H1 (cell line): ENCODE measurements around the gene ZNF24. TPM values are rescaled to one million over a fixed set of nuclear protein-coding genes. Genes with fewer than 3 reads are reported as not detected.

Experiments
- CTCF ChIA-PET: fragments of 300-600 bp; sonication (Branson Sonifier 250); formaldehyde crosslinking; loops from one replicate; lab custom pipeline; 2021; ENCODE audit not compliant: partially characterized antibody; lab: Charles Lee
- POLR2A ChIA-PET: fragments of 300-600 bp; sonication (Branson Sonifier 250); formaldehyde crosslinking; loops from one replicate; lab custom pipeline; 2021; ENCODE audit warnings: inconsistent platforms; ENCODE audit not compliant: partially characterized antibody; lab: Charles Lee
- DNase-seq, 2 experiments: peaks; one replicate each; pipeline versions ENCODE4 v3.0.0 to v3.0.0-alpha.2; 2010 to 2022; ENCODE audit warnings: low spot score in 2 of 2, low read depth in 1 of 2, mixed read lengths in 1 of 2
- FAIRE-seq: peaks from 2 replicates; lab custom pipeline; 2011; peaks lifted over from hg19 to GRCh38; lab: Jason Lieb, UNC
- H2AFZ ChIP-seq: 2 replicates; pipeline ENCODE4 v1.8.1; 2012; ENCODE audit warnings: low read length, inconsistent platforms
- H2AK5ac ChIP-seq: 2 replicates; pipeline ENCODE4 v1.6.1; 2013; ENCODE audit warnings: low read depth, low read length
- H2BK120ac ChIP-seq: replicated peaks from 2 replicates; pipeline ENCODE3; 2013; ENCODE audit warnings: low read depth, low read length, inconsistent platforms
- H2BK12ac ChIP-seq: 2 replicates; pipeline ENCODE4 v1.6.1; 2013; ENCODE audit warnings: low read depth, low read length
- H2BK15ac ChIP-seq: 2 replicates; pipeline ENCODE4 v1.6.1; 2013; ENCODE audit warnings: low read length
- H2BK20ac ChIP-seq: 2 replicates; pipeline ENCODE4 v1.6.1; 2013; ENCODE audit warnings: low read length
- H2BK5ac ChIP-seq: 2 replicates; pipeline ENCODE4 v1.6.1; 2013; ENCODE audit warnings: low read depth, low read length
- H3K14ac ChIP-seq: 2 replicates; pipeline ENCODE4 v1.6.1; 2013; ENCODE audit warnings: inconsistent platforms; ENCODE audit not compliant: insufficient read length
- H3K18ac ChIP-seq: 2 replicates; pipeline ENCODE4 v1.6.1; 2013; ENCODE audit warnings: low read length; ENCODE audit errors: extremely low read depth
- H3K23ac ChIP-seq: 2 replicates; pipeline ENCODE4 v1.6.1; 2013; ENCODE audit warnings: inconsistent platforms; ENCODE audit not compliant: insufficient read length
- H3K23me2 ChIP-seq: 2 replicates; pipeline ENCODE4 v1.6.1; 2013; ENCODE audit warnings: low read depth, low read length
- H3K27ac ChIP-seq: 2 replicates; pipeline ENCODE4 v1.6.1; 2011; ENCODE audit warnings: low read depth, low read length, inconsistent platforms
- H3K27me3 ChIP-seq, 4 experiments: replicated peaks in 1 of 4; 1 replicate in 1 of 4; 2 replicates in 3 of 4; pipeline versions ENCODE4 v1.6.1 to v1.8.1; 2011 to 2013; ENCODE audit warnings: low read length in 3 of 4, mild to moderate bottlenecking in 3 of 4, inconsistent platforms in 2 of 4, mixed read lengths in 2 of 4, moderate library complexity in 1 of 4; ENCODE audit not compliant: control insufficient read depth in 3 of 4, insufficient read depth in 3 of 4; ENCODE audit errors: extremely low read depth in 1 of 4
- H3K36me3 ChIP-seq, 4 experiments: 2 replicates each; pipeline versions ENCODE4 v1.6.1 to v1.8.1; 2011 to 2013; ENCODE audit warnings: mild to moderate bottlenecking in 4 of 4, low read length in 3 of 4, moderate library complexity in 2 of 4, control low read depth in 1 of 4, inconsistent platforms in 1 of 4; ENCODE audit not compliant: insufficient read depth in 4 of 4, control insufficient read depth in 2 of 4
- H3K4ac ChIP-seq: replicated peaks from 2 replicates; pipeline ENCODE3; 2013; ENCODE audit warnings: low read length, low read depth, mixed read lengths, inconsistent platforms; ENCODE audit not compliant: insufficient read length
- H3K4me1 ChIP-seq, 4 experiments: replicated peaks in 1 of 4; 1 replicate in 1 of 4; 2 replicates in 3 of 4; pipeline versions ENCODE4 v1.6.1 to v1.8.1; 2011 to 2013; ENCODE audit warnings: low read length in 3 of 4, inconsistent platforms in 2 of 4, mixed read lengths in 1 of 4; ENCODE audit not compliant: insufficient read depth in 4 of 4, control insufficient read depth in 3 of 4
- H3K4me2 ChIP-seq, 2 experiments: 2 replicates each; pipeline versions ENCODE4 v1.6.1 to v1.8.1; 2011 to 2013; ENCODE audit warnings: low read depth in 2 of 2, low read length in 2 of 2, control low read depth in 1 of 2, inconsistent platforms in 1 of 2, mild to moderate bottlenecking in 1 of 2; ENCODE audit not compliant: insufficient read depth in 1 of 2
- H3K4me3 ChIP-seq, 4 experiments: fragments of 200-600, 300-600 bp in 1 of 4; sonication (generic), shearing (Covaris generic), sonication (Bioruptor Twin) in 1 of 4; 2 replicates each; pipeline versions ENCODE4 v1.5.1 to v1.8.1; 2011 to 2016; ENCODE audit warnings: low read length in 4 of 4, low read depth in 3 of 4, control low read depth in 2 of 4, inconsistent platforms in 2 of 4, mild to moderate bottlenecking in 2 of 4, mixed read lengths in 1 of 4, moderate library complexity in 1 of 4; ENCODE audit not compliant: insufficient read depth in 2 of 4; ENCODE audit errors: extremely low read depth in 1 of 4
- H3K56ac ChIP-seq: replicated peaks from 2 replicates; pipeline ENCODE3; 2013; ENCODE audit warnings: low read depth, mild to moderate bottlenecking, mixed read lengths, low read length, inconsistent platforms; ENCODE audit not compliant: insufficient read length
- H3K79me1 ChIP-seq: 2 replicates; pipeline ENCODE4 v1.6.1; 2013; ENCODE audit warnings: low read depth, low read length, control low read depth
- H3K79me2 ChIP-seq, 2 experiments: 2 replicates each; pipeline versions ENCODE4 v1.6.1 to v1.8.1; 2012 to 2013; ENCODE audit warnings: low read length in 2 of 2, mild to moderate bottlenecking in 2 of 2, inconsistent platforms in 1 of 2; ENCODE audit not compliant: insufficient read depth in 2 of 2, control insufficient read depth in 1 of 2
- H3K9ac ChIP-seq, 4 experiments: replicated peaks in 1 of 4; 1 replicate in 1 of 4; 2 replicates in 3 of 4; pipeline versions ENCODE4 v1.6.1 to v1.8.1; 2011 to 2013; ENCODE audit warnings: low read depth in 3 of 4, low read length in 3 of 4, control low read depth in 2 of 4, mild to moderate bottlenecking in 2 of 4, moderate library complexity in 2 of 4, inconsistent platforms in 1 of 4; ENCODE audit errors: extremely low read depth in 1 of 4
- H3K9me3 ChIP-seq, 2 experiments: 2 replicates each; pipeline versions ENCODE4 v1.6.1 to v1.8.1; 2012 to 2013; ENCODE audit warnings: mild to moderate bottlenecking in 2 of 2, moderate library complexity in 2 of 2, control low read depth in 1 of 2, inconsistent platforms in 1 of 2, low read depth in 1 of 2, low read length in 1 of 2, mixed read lengths in 1 of 2; ENCODE audit not compliant: insufficient read depth in 2 of 2
- H4K20me1 ChIP-seq, 2 experiments: replicated peaks in 1 of 2; 2 replicates each; pipeline versions ENCODE3 to v1.8.1; 2011 to 2013; ENCODE audit warnings: inconsistent platforms in 2 of 2, low read length in 2 of 2, mild to moderate bottlenecking in 1 of 2; ENCODE audit not compliant: insufficient read depth in 2 of 2, control insufficient read depth in 1 of 2
- H4K5ac ChIP-seq: 2 replicates; pipeline ENCODE4 v1.6.1; 2013; ENCODE audit warnings: low read length, low read depth, mixed read lengths, inconsistent platforms; ENCODE audit not compliant: insufficient read length
- H4K8ac ChIP-seq: 2 replicates; pipeline ENCODE4 v1.8.0; 2013; ENCODE audit warnings: mild to moderate bottlenecking, moderate library complexity, low read length, inconsistent platforms; ENCODE audit not compliant: insufficient read depth; ENCODE audit errors: extremely low read depth
- H4K91ac ChIP-seq: replicated peaks from 2 replicates; pipeline ENCODE3; 2013; ENCODE audit warnings: low read length, mixed read lengths, inconsistent platforms; ENCODE audit not compliant: insufficient read length
- GABPA ChIP-seq: IDR thresholded peaks from 2 replicates; pipeline ENCODE4 v1.6.1; 2011; ENCODE audit warnings: mild to moderate bottlenecking, low read length, moderate library complexity, borderline replicate concordance; ENCODE audit not compliant: insufficient read depth
- HDAC6 ChIP-seq: IDR thresholded peaks from one replicate; pipeline ENCODE4 v1.7.1; 2012; ENCODE audit warnings: low read depth, mild to moderate bottlenecking, inconsistent platforms, low read length, moderate library complexity
- SIN3A ChIP-seq, 2 experiments: IDR thresholded peaks in 1 of 2; conservative IDR thresholded peaks in 1 of 2; 2 replicates each; pipeline ENCODE4 v1.6.1; 2011 to 2012; ENCODE audit warnings: low read length in 2 of 2, improper control_type of control experiment in 1 of 2, low read depth in 1 of 2, mild to moderate bottlenecking in 1 of 2
- TCF12 ChIP-seq: IDR thresholded peaks from 2 replicates; pipeline ENCODE4 v1.6.1; 2011; ENCODE audit warnings: low read depth, mild to moderate bottlenecking, low read length
- WGBS, 2 experiments: shearing (Covaris generic) in 1 of 2; methylation state at CpG; one replicate each; pipeline versions ENCODE4 v1.1.6 to v1.1.7; 2013 to 2015; ENCODE audit warnings: low lambda C conversion rate in 2 of 2, mixed read lengths in 2 of 2, inconsistent platforms in 1 of 2, low coverage in 1 of 2, missing lambda C conversion rate in 1 of 2; ENCODE audit not compliant: insufficient replicate concordance in 2 of 2, insufficient coverage in 1 of 2, insufficient read length in 1 of 2; ENCODE audit errors: extremely low coverage in 1 of 2, missing lambda C conversion rate in 1 of 2; 5-methylcytosine and 5-hydroxymethylcytosine counted together
- polyA plus RNA-seq, 7 experiments: library from polyadenylated mRNA; depleted of rRNA in 3 of 7; stranded (reverse) in 5 of 7; unstranded in 2 of 7; fragments of >200 nt in 5 of 7; fragments of 200-250 nt in 2 of 7; gene quantifications; 1 replicate in 5 of 7; 2 replicates in 1 of 7; 4 replicates in 1 of 7; pipeline versions ENCODE4 v1.2.1 to v1.2.3, GENCODE V29; 2011 to 2013; ENCODE audit warnings: missing spikeins in 2 of 7, mixed read lengths in 2 of 7
- total RNA-seq: library from RNA; stranded (reverse); fragmentation: NEBNext Ultra II Directional; extraction: Animal tissue kit (Norgen Biotek cat#: 25700); gene quantifications from 2 replicates; pipeline ENCODE4 v1.2.1, GENCODE V29; 2021

Gene ZNF24
- total and polyA plus RNA-seq, 2 of the 8 experiments (the other 6 are each of a cell fraction or from before 2014, with no cell fraction given), result 12.5 to 56.9 TPM

- 89% methylated on average over 6 of the region's 6 CpGs; no CpG with 5 or more reads in 1 of the 2 experiments for WGBS, 2 experiments
Measured at GRCh38 chr18:35345460-35345921, 1.3 kb upstream of the ZNF24 start.

More at GRCh38 chr18:35345460-35345921, 1.3 kb upstream of the ZNF24 start:
- POLR2A ChIA-PET, result interaction anchor here (0.9 to 2.7 kb wide), 10 partner anchors 10 to 105 kb away, joined by 3 to 20 read pairs (median 5); partner anchors contain the start of genes ZNF397 and ZSCAN30
- Histone ChIP-seq H3K79me1 (0 out of 2 replicates have a peak, but pooled peaks cover 2% of the 10 kb centered on the region), H3K4me2 (peak overlapping the region in 1 of 2 experiments; percentile 74; a peak in 1 of 4 replicates), H2AK5ac (no peak overlapping the region), H4K5ac (no peak overlapping the region), H4K8ac (no peak overlapping the region), H2BK20ac (no peak overlapping the region), H2BK5ac (no peak overlapping the region), H3K56ac (no peak overlapping the region), H3K79me2 (peaks cover 20 to 34% of the 10 kb centered on the region in 2 experiments), H3K9ac (no peak overlapping the region), H3K27ac (no peak overlapping the region), H3K9me3 (no peaks in the 10 kb centered on the region), H3K23me2 (0 out of 2 replicates have a peak, but pooled peaks cover 7% of the 10 kb centered on the region), H4K91ac (peak overlapping the region; percentile 5), H3K23ac (no peak overlapping the region), H3K27me3 (no peaks in the 10 kb centered on the region), H4K20me1 (peaks cover 6 to 15% of the 10 kb centered on the region in 2 experiments), H2BK15ac (no peak overlapping the region), H3K4ac (no peak overlapping the region), H3K14ac (no peak overlapping the region), H3K4me1 (peaks cover 0 to 5% (median 1%) of the 10 kb centered on the region in 4 experiments; a peak in 3 of 7 replicates), H3K18ac (no peak overlapping the region), H3K4me3 (no peak overlapping the region), H2AFZ (peak overlapping the region; percentile 88), H3K36me3 (peaks cover 0 to 5% (median 1%) of the 10 kb centered on the region in 4 experiments; a peak in 3 of 8 replicates), H2BK12ac (no peak overlapping the region), H2BK120ac (no peak overlapping the region)
- CTCF ChIA-PET, result interaction anchor here (0.9 to 3.5 kb wide), 3 partner anchors 10 to 41 kb away, joined by 3 to 18 read pairs (median 4); no protein-coding TSS in a partner anchor
- DNase-seq, result no peak
- no peak for TF ChIP-seq SIN3A (conservative IDR thresholded peaks at IDR 0.05 in 1 of 2, IDR thresholded peaks at IDR 0.05 in 1 of 2; ENCODE audit: low read depth in 1 of 2, low read length in 2 of 2)
- no peak for TF ChIP-seq TCF12
- no peak for TF ChIP-seq GABPA
- no peak for TF ChIP-seq HDAC6
- FAIRE-seq, result no peak
